Stimulated activated CD8-positive, alpha-beta memory T cell treated with anti-CD3 and anti-CD28 coated beads, Interleukin-12 subunit alpha, Interleukin-12 subunit beta, amount 100 ng/mL, for 1 hour (primary cell): ENCODE data around the gene GAS2L3.

ENCODE experiments used
- DNase-seq: peaks from one replicate; pipeline ENCODE4 v3.0.0-alpha.2; 2020; ENCODE audit warnings: low read depth

GAS2L3 gene

GRCh38 chr12:100661300-100661951, 87.9 kb downstream of the GAS2L3 start:
- no peak for DNase-seq

- DNase-seq, result no peak
These were observed 93.1 kb downstream of the GAS2L3 start for GRCh38 chr12:100666588-100666987.

- peak; percentile 5 for DNase-seq
These were observed 95.6 kb downstream of the GAS2L3 start for GRCh38 chr12:100668945-100669536.

GRCh38 chr12:100669922-100670321, 96.4 kb downstream of the GAS2L3 start:
- DNase-seq, result no peak

- no peak for DNase-seq
These were observed 98.1 kb downstream of the GAS2L3 start for GRCh38 chr12:100671396-100672074.

GRCh38 chr12:100672075-100672592, 98.7 kb downstream of the GAS2L3 start:
- DNase-seq, result no peak

- no peak for DNase-seq
These were observed 100.8 kb downstream of the GAS2L3 start for GRCh38 chr12:100674036-100674888.
